ENCODE measurements around the gene EVPL. TPM values are rescaled to one million over a fixed set of nuclear protein-coding genes. Genes with fewer than 3 reads are reported as not detected.

EVPL gene
- total RNA-seq, 1 experiment from 2014 or later, result 36.4 TPM

DNA sequence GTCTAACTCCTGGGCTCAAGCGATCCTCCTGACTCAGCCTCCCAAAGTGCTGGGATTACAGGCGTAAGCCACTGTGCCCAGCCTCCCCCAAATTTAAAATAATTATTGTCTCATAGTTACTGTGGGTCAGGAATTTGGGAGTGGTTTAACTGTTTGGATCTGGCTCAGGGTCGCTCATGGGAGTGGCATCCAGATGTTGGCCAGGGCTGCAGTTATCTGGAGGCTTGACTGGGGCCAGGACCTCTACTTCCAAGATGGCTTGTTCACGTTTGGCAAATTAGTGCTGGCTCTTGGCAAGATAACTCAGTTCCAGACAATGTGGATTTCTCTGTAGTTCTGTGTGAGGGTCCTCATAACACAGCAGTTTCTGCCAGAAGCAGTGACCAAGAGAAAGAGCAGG lies 40.1 kb downstream of the EVPL start:
- in situ Hi-C loops (cut with HindIII; ENCODE audit: low pct_unique_long_range_greater_than_20kb, low sequenced_read_pairs) (no loop called here), intact Hi-C loops (cut with micrococcal nuclease; ENCODE audit: unreplicated experiment) (no loop called here)
- CTCF ChIA-PET, result no interaction called here
- ATAC-seq, result no peak
- H3K4me1 ChIP-seq (ENCODE audit: control insufficient read depth, insufficient read depth, low read length), result no peaks in the 10 kb centered on the region
- H3K27ac ChIP-seq (ENCODE audit: low read length), result no peak overlapping the region
- POLR2A ChIA-PET, result no interaction called here
- no peaks in the 10 kb centered on the region for H3K9me3 ChIP-seq (ENCODE audit: control insufficient read depth, insufficient read depth, low read depth, low read length)
- H3K4me3 ChIP-seq (ENCODE audit: low read depth in 2 of 2, low read length in 2 of 2), result no peak overlapping the region
- no peak for TF ChIP-seq POLR2AphosphoS5 (IDR thresholded peaks at IDR 0.05; ENCODE audit: low read depth, low read length)
- TF ChIP-seq, protein P1, sequence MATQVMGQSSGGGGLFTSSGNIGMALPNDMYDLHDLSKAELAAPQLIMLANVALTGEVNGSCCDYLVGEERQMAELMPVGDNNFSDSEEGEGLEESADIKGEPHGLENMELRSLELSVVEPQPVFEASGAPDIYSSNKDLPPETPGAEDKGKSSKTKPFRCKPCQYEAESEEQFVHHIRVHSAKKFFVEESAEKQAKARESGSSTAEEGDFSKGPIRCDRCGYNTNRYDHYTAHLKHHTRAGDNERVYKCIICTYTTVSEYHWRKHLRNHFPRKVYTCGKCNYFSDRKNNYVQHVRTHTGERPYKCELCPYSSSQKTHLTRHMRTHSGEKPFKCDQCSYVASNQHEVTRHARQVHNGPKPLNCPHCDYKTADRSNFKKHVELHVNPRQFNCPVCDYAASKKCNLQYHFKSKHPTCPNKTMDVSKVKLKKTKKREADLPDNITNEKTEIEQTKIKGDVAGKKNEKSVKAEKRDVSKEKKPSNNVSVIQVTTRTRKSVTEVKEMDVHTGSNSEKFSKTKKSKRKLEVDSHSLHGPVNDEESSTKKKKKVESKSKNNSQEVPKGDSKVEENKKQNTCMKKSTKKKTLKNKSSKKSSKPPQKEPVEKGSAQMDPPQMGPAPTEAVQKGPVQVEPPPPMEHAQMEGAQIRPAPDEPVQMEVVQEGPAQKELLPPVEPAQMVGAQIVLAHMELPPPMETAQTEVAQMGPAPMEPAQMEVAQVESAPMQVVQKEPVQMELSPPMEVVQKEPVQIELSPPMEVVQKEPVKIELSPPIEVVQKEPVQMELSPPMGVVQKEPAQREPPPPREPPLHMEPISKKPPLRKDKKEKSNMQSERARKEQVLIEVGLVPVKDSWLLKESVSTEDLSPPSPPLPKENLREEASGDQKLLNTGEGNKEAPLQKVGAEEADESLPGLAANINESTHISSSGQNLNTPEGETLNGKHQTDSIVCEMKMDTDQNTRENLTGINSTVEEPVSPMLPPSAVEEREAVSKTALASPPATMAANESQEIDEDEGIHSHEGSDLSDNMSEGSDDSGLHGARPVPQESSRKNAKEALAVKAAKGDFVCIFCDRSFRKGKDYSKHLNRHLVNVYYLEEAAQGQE (IDR thresholded peaks at IDR 0.05; ENCODE audit: insufficient read depth in 1 of 2, low read depth in 2 of 2, low read length in 1 of 2), result no peak
- TF ChIP-seq TCF7L2 (IDR thresholded peaks at IDR 0.05; ENCODE audit: low read depth, low read length), result no peak
- DNase-seq (ENCODE audit: low read depth, low spot score), result no peak
- no TSS peak for BruUV-seq (replicated peaks)
- no peaks in the 10 kb centered on the region for H3K27me3 ChIP-seq (ENCODE audit: control insufficient read depth, insufficient read depth, low read length)
- no peaks in the 10 kb centered on the region for H3K36me3 ChIP-seq (ENCODE audit: control insufficient read depth, insufficient read depth, low read length)

DNA sequence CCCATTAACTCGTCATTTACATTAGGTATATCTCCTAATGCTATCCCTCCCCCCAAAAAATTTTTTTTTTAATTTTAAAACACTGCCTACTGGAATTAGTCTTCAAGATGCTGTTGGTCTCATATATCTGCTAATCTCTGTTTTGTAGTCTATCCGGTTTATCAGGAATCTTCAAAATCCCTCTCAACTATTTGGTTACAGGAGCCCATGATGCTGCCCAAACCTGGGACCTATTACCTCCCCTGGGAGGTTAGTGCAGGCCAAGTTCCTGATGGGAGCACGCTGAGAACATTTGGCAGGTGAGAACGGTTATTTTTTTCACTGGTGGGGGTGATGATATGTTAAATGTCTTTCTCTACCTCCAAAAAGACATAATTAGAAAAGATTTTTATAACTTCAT lies 41.1 kb downstream of the EVPL start:
- no peaks in the 10 kb centered on the region; the same call in 1 of the 2 replicates for H3K4me1 ChIP-seq (ENCODE audit: control insufficient read depth, insufficient read depth, low read length)
- H3K9me3 ChIP-seq (ENCODE audit: control insufficient read depth, insufficient read depth, low read depth, low read length), result no peaks in the 10 kb centered on the region
- H3K36me3 ChIP-seq (ENCODE audit: control insufficient read depth, insufficient read depth, low read length), result no peaks in the 10 kb centered on the region
- TF ChIP-seq POLR2AphosphoS5 (IDR thresholded peaks at IDR 0.05; ENCODE audit: low read depth, low read length), result no peak
- TF ChIP-seq, protein P1 (IDR thresholded peaks at IDR 0.05; ENCODE audit: insufficient read depth in 1 of 2, low read depth in 2 of 2, low read length in 1 of 2), result no peak
- TF ChIP-seq, protein P2, sequence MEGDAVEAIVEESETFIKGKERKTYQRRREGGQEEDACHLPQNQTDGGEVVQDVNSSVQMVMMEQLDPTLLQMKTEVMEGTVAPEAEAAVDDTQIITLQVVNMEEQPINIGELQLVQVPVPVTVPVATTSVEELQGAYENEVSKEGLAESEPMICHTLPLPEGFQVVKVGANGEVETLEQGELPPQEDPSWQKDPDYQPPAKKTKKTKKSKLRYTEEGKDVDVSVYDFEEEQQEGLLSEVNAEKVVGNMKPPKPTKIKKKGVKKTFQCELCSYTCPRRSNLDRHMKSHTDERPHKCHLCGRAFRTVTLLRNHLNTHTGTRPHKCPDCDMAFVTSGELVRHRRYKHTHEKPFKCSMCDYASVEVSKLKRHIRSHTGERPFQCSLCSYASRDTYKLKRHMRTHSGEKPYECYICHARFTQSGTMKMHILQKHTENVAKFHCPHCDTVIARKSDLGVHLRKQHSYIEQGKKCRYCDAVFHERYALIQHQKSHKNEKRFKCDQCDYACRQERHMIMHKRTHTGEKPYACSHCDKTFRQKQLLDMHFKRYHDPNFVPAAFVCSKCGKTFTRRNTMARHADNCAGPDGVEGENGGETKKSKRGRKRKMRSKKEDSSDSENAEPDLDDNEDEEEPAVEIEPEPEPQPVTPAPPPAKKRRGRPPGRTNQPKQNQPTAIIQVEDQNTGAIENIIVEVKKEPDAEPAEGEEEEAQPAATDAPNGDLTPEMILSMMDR (IDR thresholded peaks at IDR 0.05), result no peak
- TF ChIP-seq SIN3A (IDR thresholded peaks at IDR 0.05; ENCODE audit: borderline replicate concordance, insufficient read depth, low read depth, low read length), result no peak
- no peak for TF ChIP-seq TCF7L2 (IDR thresholded peaks at IDR 0.05; ENCODE audit: low read depth, low read length)
- DNase-seq (ENCODE audit: low read depth, low spot score) (no peak), ATAC-seq (no peak)
- intact Hi-C loops (cut with micrococcal nuclease; ENCODE audit: unreplicated experiment) (no loop called here), in situ Hi-C loops (cut with HindIII; ENCODE audit: low pct_unique_long_range_greater_than_20kb, low sequenced_read_pairs) (no loop called here)
- no peaks in the 10 kb centered on the region for H3K27me3 ChIP-seq (ENCODE audit: control insufficient read depth, insufficient read depth, low read length)
- BruUV-seq (replicated peaks), result no TSS peak
- H3K27ac ChIP-seq (ENCODE audit: low read length), result no peak overlapping the region
- H3K4me3 ChIP-seq (ENCODE audit: low read depth in 2 of 2, low read length in 2 of 2), result no peak overlapping the region
- ChIA-PET CTCF (no interaction called here), POLR2A (no interaction called here)
